SK-N-SH treated with all-trans-retinoic acid at 6 μM for 48 hours (cell line): ENCODE data around the gene CALML5.
A peak's percentile ranks its signal among the peaks of the same experiment; 100 is the strongest.

ENCODE experiments used
- ATAC-seq: fragments of 200-7000 bp; cut with Tn5 transposase; 3 replicates; pipeline ENCODE4 v1.9.1; 2020; ENCODE audit warnings: mild to moderate bottlenecking, moderate library complexity
- ARNTL ChIP-seq: fragments of 450-650 bp; formaldehyde crosslinking; IDR thresholded peaks from 2 replicates; pipeline ENCODE4 v1.5.0; 2020; ENCODE audit warnings: low read depth, mild to moderate bottlenecking, moderate library complexity, borderline replicate concordance
- BACH2 ChIP-seq: fragments of 250-450 bp; sonication (Bioruptor Pico); IDR thresholded peaks from 2 replicates; pipeline ENCODE4 v1.9.0; 2021; ENCODE audit warnings: mild to moderate bottlenecking, borderline replicate concordance
- CSDC2 ChIP-seq: fragments of 250-450 bp; sonication (Bioruptor Pico); IDR thresholded peaks from 2 replicates; pipeline ENCODE4 v1.5.0; 2020; ENCODE audit warnings: mild to moderate bottlenecking, moderate library complexity
- CSRNP3 ChIP-seq: fragments of 250-450 bp; sonication (Bioruptor Pico); IDR thresholded peaks from 2 replicates; pipeline ENCODE4 v1.5.1; 2021; ENCODE audit warnings: mild to moderate bottlenecking, moderate library complexity
- ESRRG ChIP-seq: fragments of 250-450 bp; sonication (Bioruptor Pico); IDR thresholded peaks from 2 replicates; pipeline ENCODE4 v1.6.1; 2021; ENCODE audit warnings: mild to moderate bottlenecking
- GLIS3 ChIP-seq: fragments of 250-450 bp; sonication (Bioruptor Pico); IDR thresholded peaks from 2 replicates; pipeline ENCODE4 v1.5.0; 2020; ENCODE audit warnings: mild to moderate bottlenecking, moderate library complexity
- ISL1 ChIP-seq: fragments of 250-450 bp; sonication (Bioruptor Pico); IDR thresholded peaks from 2 replicates; pipeline ENCODE4 v2.1.2; 2022; ENCODE audit warnings: mild to moderate bottlenecking, moderate library complexity
- OSR1 ChIP-seq: fragments of 250-450 bp; sonication (Bioruptor Pico); IDR thresholded peaks from 2 replicates; pipeline ENCODE4 v1.8.0; 2022; ENCODE audit warnings: moderate library complexity, mild to moderate bottlenecking, inconsistent platforms
- PATZ1 ChIP-seq: fragments of 250-450 bp; sonication (Bioruptor Pico); IDR thresholded peaks from 2 replicates; pipeline ENCODE4 v1.8.0; 2020; ENCODE audit warnings: mild to moderate bottlenecking, moderate library complexity, borderline replicate concordance
- POU6F1 ChIP-seq: fragments of 250-450 bp; sonication (Bioruptor Pico); IDR thresholded peaks from 2 replicates; pipeline ENCODE4 v1.8.0; 2021; ENCODE audit warnings: low read depth, mild to moderate bottlenecking, moderate library complexity, borderline replicate concordance
- PPARA ChIP-seq: fragments of 250-450 bp; sonication (Bioruptor Pico); IDR thresholded peaks from 2 replicates; pipeline ENCODE4 v1.5.0; 2020; ENCODE audit warnings: mild to moderate bottlenecking, borderline replicate concordance
- RARB ChIP-seq: fragments of 250-450 bp; sonication (Bioruptor Pico); IDR thresholded peaks from 2 replicates; pipeline ENCODE4 v1.8.0; 2021; ENCODE audit warnings: mild to moderate bottlenecking, moderate library complexity
- SNAI2 ChIP-seq: fragments of 250-450 bp; sonication (Bioruptor Pico); IDR thresholded peaks from 2 replicates; pipeline ENCODE4 v1.5.0; 2020; ENCODE audit warnings: mild to moderate bottlenecking, moderate library complexity
- TCF4 ChIP-seq: fragments of 250-450 bp; sonication (Bioruptor Pico); IDR thresholded peaks from 2 replicates; pipeline ENCODE4 v1.8.0; 2021; ENCODE audit warnings: mild to moderate bottlenecking, moderate library complexity, borderline replicate concordance
- TOX ChIP-seq: fragments of 250-450 bp; sonication (Bioruptor Pico); IDR thresholded peaks from 2 replicates; pipeline ENCODE4 v1.8.0; 2021; ENCODE audit warnings: mild to moderate bottlenecking, moderate library complexity, borderline replicate concordance
- TSHZ2 ChIP-seq: fragments of 250-450 bp; sonication (Bioruptor Pico); IDR thresholded peaks from 2 replicates; pipeline ENCODE4 v1.5.0; 2020; ENCODE audit warnings: mild to moderate bottlenecking, moderate library complexity
- ZC3H10 ChIP-seq: fragments of 250-450 bp; sonication (Bioruptor Pico); IDR thresholded peaks from 2 replicates; pipeline ENCODE4 v1.5.1; 2021; ENCODE audit warnings: mild to moderate bottlenecking, moderate library complexity
- ZFP3 ChIP-seq: fragments of 250-450 bp; sonication (Bioruptor Pico); IDR thresholded peaks from 2 replicates; pipeline ENCODE4 v1.5.0; 2020; ENCODE audit warnings: mild to moderate bottlenecking, moderate library complexity
- ZFP30 ChIP-seq: fragments of 450-650 bp; formaldehyde crosslinking; IDR thresholded peaks from 2 replicates; pipeline ENCODE4 v1.5.0; 2022; ENCODE audit warnings: mild to moderate bottlenecking, moderate library complexity
- ZNF565 ChIP-seq: fragments of 450-650 bp; formaldehyde crosslinking; conservative IDR thresholded peaks from 2 replicates; pipeline ENCODE4 v1.5.0; 2020; ENCODE audit warnings: low read depth, mild to moderate bottlenecking, moderate library complexity
- ZNF70 ChIP-seq: fragments of 450-650 bp; formaldehyde crosslinking; IDR thresholded peaks from 2 replicates; pipeline ENCODE4 v1.5.0; 2020; ENCODE audit warnings: mild to moderate bottlenecking, moderate library complexity
- ZNF8 ChIP-seq: fragments of 450-650 bp; formaldehyde crosslinking; IDR thresholded peaks from 2 replicates; pipeline ENCODE4 v1.5.0; 2020; ENCODE audit warnings: mild to moderate bottlenecking, moderate library complexity
- TF ChIP-seq, protein P1 (sequence below): fragments of 250-450 bp; sonication (Bioruptor Pico); IDR thresholded peaks from 2 replicates; pipeline ENCODE4 v1.5.1; 2020; ENCODE audit warnings: low read depth, mild to moderate bottlenecking, moderate library complexity

The CALML5 gene

DNA sequence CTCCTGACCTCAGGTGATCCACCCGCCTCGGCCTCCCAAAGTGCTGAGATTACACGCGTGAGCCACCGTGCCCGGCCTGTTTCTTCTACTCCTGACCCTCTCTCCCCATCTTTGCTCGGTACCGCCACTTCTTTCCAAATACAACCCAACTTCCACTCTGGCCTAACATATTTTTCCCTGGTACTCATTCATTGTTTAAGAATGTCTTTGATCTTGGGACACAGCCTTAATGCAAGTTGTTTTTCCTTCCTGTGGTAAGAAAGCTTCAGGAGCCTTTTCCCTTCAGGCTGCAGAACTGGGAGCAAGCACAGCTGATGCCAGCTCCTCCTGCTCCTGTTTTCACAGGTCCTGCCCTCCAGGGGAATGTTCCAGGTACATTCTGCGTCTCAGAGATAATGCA lies 39.1 kb upstream of the CALML5 start:
- 0 out of 3 replicates have a peak, but pooled peaks have one; percentile 31 for ATAC-seq
- no peak for TF ChIP-seq ARNTL (CRISPR knock-in tag)
- TF ChIP-seq, protein P1, sequence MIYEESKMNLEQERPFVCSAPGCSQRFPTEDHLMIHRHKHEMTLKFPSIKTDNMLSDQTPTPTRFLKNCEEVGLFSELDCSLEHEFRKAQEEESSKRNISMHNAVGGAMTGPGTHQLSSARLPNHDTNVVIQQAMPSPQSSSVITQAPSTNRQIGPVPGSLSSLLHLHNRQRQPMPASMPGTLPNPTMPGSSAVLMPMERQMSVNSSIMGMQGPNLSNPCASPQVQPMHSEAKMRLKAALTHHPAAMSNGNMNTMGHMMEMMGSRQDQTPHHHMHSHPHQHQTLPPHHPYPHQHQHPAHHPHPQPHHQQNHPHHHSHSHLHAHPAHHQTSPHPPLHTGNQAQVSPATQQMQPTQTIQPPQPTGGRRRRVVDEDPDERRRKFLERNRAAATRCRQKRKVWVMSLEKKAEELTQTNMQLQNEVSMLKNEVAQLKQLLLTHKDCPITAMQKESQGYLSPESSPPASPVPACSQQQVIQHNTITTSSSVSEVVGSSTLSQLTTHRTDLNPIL (CRISPR knock-in tag): no peak
- TF ChIP-seq ZFP30 (CRISPR knock-in tag): no peak
- no peak for TF ChIP-seq TCF4
- TF ChIP-seq PPARA (CRISPR knock-in tag): no peak
- no peak for TF ChIP-seq ZNF70 (CRISPR knock-in tag)
- no peak for TF ChIP-seq ESRRG (CRISPR knock-in tag)
- TF ChIP-seq BACH2 (CRISPR knock-in tag): no peak
- no peak for TF ChIP-seq ZFP3 (CRISPR knock-in tag)
- no peak for TF ChIP-seq ZNF565
- no peak for TF ChIP-seq ZC3H10 (CRISPR knock-in tag)
- no peak for TF ChIP-seq RARB (CRISPR knock-in tag)
- no peak for TF ChIP-seq TSHZ2 (CRISPR knock-in tag)
- no peak for TF ChIP-seq CSDC2 (CRISPR knock-in tag)
- no peak for TF ChIP-seq TOX (CRISPR knock-in tag)
- TF ChIP-seq ISL1 (CRISPR knock-in tag): no peak
- TF ChIP-seq POU6F1: no peak
- TF ChIP-seq GLIS3 (CRISPR knock-in tag): no peak
- no peak for TF ChIP-seq CSRNP3 (CRISPR knock-in tag)

- TF ChIP-seq TOX (CRISPR knock-in tag): no peak
- TF ChIP-seq OSR1: no peak
- TF ChIP-seq GLIS3 (CRISPR knock-in tag): no peak
- no peak for TF ChIP-seq ZNF565
- no peak for TF ChIP-seq ZFP30 (CRISPR knock-in tag)
- TF ChIP-seq CSDC2 (CRISPR knock-in tag): no peak
These were observed 38.3 kb upstream of the CALML5 start for GRCh38 chr10:5537684-5538083.

DNA sequence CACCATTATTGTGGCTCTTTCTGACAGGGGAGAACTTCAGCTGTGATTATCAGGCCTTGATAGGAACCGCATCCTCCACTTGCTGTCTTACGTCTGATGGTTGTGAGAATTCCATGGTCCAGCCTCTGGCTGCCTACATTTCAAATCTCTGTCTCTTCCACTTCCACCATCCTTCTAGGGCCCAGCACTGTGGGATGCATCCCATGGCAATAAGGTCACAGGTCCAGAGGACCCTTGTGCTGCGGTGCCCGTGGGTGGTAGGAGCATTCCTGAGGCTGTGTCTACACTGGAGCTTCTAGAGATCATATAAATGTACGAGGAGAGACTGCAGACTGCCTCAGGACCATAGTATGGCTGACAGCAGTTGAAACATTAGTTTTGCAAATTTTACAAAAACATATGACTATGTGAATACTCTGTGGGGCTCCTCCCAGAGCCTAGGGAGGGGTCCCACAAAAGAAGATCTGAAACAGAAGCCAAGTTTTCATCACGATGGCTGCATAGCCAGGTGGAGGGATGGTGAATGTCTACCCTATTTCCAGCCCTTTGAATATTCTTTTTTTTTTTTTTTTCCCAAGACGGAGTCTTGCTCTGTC lies 37.2 kb upstream of the CALML5 start:
- TF ChIP-seq BACH2 (CRISPR knock-in tag): no peak
- TF ChIP-seq TCF4: no peak
- TF ChIP-seq RARB (CRISPR knock-in tag): no peak
- TF ChIP-seq ISL1 (CRISPR knock-in tag): no peak
- no peak for TF ChIP-seq ZC3H10 (CRISPR knock-in tag)
- no peak for TF ChIP-seq ARNTL (CRISPR knock-in tag)
- TF ChIP-seq ZNF565: no peak
- TF ChIP-seq PATZ1: no peak
- TF ChIP-seq, protein P1 (CRISPR knock-in tag): no peak
- TF ChIP-seq SNAI2: no peak
- TF ChIP-seq ZNF8 (CRISPR knock-in tag): no peak
- TF ChIP-seq POU6F1: no peak
- no peak for TF ChIP-seq OSR1
- no peak for TF ChIP-seq ZFP30 (CRISPR knock-in tag)
- ATAC-seq: no peak

More at GRCh38 chr10:5537684-5538083, 38.3 kb upstream of the CALML5 start:
- ATAC-seq: no peak
